Measurements from ENCODE around the gene ROR2.

The ROR2 gene

DNA sequence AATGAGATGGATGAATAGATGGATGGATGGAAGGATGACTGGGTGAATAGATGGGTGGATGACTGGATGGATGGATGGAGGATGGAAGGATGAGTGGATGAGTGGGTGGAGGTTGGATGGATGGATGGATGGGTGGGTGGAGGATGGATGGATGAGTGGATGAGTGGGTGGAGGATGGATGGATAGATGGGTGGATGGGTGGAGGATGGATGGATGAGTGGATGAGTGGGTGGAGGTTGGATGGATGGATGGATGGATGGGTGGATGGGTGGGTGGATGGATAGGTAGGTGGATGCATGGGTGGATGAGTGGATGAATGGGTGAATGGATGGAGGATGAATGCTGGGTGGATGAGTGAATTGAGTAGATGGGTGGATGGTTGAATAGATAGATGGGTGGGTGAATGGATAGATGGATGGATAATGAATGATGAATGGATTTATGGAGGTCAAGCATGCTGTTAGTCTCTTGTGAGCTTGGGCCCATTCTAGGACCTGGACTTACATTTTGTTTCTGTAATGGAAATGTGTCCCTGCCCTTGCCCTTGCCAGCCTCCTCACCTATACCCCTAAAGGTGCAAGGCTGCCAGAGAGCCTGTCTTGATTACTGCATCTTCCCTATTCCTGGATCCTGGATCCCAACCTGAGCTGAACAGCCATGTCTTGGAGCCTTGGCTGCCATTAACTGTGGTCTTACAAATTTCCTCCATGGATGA, 366.7 kb downstream of the ROR2 start (continued):
- TF ChIP-seq, protein P1, sequence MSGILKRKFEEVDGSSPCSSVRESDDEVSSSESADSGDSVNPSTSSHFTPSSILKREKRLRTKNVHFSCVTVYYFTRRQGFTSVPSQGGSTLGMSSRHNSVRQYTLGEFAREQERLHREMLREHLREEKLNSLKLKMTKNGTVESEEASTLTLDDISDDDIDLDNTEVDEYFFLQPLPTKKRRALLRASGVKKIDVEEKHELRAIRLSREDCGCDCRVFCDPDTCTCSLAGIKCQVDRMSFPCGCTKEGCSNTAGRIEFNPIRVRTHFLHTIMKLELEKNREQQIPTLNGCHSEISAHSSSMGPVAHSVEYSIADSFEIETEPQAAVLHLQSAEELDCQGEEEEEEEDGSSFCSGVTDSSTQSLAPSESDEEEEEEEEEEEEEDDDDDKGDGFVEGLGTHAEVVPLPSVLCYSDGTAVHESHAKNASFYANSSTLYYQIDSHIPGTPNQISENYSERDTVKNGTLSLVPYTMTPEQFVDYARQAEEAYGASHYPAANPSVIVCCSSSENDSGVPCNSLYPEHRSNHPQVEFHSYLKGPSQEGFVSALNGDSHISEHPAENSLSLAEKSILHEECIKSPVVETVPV (CRISPR knock-in tag; IDR thresholded peaks at IDR 0.05): no peak
- TF ChIP-seq ZNF70 (CRISPR knock-in tag; IDR thresholded peaks at IDR 0.05): no peak

DNA sequence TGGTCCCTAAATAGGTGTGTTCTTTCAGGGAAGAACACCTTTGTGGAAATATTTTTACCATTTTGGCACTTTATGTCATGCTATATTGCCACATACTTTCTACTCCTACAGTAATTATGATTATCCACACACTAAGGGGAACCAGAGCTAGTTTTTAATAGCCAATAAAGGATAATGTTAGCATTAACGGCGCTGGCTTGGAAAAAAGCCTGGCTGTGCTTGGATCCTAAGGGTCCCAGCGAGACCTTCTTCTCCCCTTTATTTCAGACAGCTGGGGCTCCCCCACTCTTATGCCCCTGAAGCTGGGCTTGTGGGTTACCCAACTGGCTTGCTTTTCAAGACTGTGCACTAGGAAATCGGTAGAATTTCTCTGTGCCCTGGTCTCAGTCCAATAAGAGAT, 367.8 kb downstream of the ROR2 start:
- TF ChIP-seq CSDC2 (CRISPR knock-in tag; IDR thresholded peaks at IDR 0.05) (no peak), ARNTL (CRISPR knock-in tag; IDR thresholded peaks at IDR 0.05; ENCODE audit: borderline replicate concordance, low read depth) (no peak), RARB (CRISPR knock-in tag; IDR thresholded peaks at IDR 0.05) (no peak), ZNF8 (CRISPR knock-in tag; IDR thresholded peaks at IDR 0.05) (no peak), OSR1 (CRISPR knock-in tag; IDR thresholded peaks at IDR 0.05) (no peak), ESRRG (CRISPR knock-in tag; IDR thresholded peaks at IDR 0.05) (no peak)
- TF ChIP-seq, protein P2, sequence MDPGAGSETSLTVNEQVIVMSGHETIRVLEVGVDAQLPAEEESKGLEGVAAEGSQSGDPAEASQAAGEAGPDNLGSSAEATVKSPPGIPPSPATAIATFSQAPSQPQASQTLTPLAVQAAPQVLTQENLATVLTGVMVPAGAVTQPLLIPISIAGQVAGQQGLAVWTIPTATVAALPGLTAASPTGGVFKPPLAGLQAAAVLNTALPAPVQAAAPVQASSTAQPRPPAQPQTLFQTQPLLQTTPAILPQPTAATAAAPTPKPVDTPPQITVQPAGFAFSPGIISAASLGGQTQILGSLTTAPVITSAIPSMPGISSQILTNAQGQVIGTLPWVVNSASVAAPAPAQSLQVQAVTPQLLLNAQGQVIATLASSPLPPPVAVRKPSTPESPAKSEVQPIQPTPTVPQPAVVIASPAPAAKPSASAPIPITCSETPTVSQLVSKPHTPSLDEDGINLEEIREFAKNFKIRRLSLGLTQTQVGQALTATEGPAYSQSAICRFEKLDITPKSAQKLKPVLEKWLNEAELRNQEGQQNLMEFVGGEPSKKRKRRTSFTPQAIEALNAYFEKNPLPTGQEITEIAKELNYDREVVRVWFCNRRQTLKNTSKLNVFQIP (CRISPR knock-in tag; IDR thresholded peaks at IDR 0.05; ENCODE audit: borderline replicate concordance, low read depth): no peak
- no peak for ATAC-seq

DNA sequence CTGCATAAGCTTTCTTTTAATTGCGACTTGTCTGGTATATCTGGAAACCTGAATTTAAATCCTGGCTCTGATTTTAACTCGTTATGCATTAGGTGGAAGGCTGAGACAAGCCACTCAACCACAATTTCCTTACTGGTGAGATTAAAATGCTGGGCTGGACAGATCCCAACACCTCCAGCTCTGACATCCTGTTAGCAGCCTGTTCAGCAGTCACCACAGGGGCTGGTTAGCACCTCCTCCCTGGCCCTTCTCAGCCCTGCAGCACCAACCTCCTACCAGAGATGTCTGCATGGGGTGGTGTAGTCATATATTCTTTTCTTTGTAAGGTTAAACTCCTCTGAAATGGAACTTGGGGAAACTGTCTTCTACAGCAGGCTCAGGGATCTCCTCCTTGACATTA, 369.9 kb downstream of the ROR2 start:
- TF ChIP-seq ZNF565 (CRISPR knock-in tag; conservative IDR thresholded peaks at IDR 0.05; ENCODE audit: low read depth): no peak
- TF ChIP-seq, protein P2 (CRISPR knock-in tag; IDR thresholded peaks at IDR 0.05; ENCODE audit: borderline replicate concordance, low read depth): no peak
- TF ChIP-seq, protein P3, sequence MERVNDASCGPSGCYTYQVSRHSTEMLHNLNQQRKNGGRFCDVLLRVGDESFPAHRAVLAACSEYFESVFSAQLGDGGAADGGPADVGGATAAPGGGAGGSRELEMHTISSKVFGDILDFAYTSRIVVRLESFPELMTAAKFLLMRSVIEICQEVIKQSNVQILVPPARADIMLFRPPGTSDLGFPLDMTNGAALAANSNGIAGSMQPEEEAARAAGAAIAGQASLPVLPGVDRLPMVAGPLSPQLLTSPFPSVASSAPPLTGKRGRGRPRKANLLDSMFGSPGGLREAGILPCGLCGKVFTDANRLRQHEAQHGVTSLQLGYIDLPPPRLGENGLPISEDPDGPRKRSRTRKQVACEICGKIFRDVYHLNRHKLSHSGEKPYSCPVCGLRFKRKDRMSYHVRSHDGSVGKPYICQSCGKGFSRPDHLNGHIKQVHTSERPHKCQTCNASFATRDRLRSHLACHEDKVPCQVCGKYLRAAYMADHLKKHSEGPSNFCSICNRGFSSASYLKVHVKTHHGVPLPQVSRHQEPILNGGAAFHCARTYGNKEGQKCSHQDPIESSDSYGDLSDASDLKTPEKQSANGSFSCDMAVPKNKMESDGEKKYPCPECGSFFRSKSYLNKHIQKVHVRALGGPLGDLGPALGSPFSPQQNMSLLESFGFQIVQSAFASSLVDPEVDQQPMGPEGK (CRISPR knock-in tag; IDR thresholded peaks at IDR 0.05; ENCODE audit: borderline replicate concordance): no peak
- no peak for TF ChIP-seq ESRRG (CRISPR knock-in tag; IDR thresholded peaks at IDR 0.05)
- TF ChIP-seq, protein P4, sequence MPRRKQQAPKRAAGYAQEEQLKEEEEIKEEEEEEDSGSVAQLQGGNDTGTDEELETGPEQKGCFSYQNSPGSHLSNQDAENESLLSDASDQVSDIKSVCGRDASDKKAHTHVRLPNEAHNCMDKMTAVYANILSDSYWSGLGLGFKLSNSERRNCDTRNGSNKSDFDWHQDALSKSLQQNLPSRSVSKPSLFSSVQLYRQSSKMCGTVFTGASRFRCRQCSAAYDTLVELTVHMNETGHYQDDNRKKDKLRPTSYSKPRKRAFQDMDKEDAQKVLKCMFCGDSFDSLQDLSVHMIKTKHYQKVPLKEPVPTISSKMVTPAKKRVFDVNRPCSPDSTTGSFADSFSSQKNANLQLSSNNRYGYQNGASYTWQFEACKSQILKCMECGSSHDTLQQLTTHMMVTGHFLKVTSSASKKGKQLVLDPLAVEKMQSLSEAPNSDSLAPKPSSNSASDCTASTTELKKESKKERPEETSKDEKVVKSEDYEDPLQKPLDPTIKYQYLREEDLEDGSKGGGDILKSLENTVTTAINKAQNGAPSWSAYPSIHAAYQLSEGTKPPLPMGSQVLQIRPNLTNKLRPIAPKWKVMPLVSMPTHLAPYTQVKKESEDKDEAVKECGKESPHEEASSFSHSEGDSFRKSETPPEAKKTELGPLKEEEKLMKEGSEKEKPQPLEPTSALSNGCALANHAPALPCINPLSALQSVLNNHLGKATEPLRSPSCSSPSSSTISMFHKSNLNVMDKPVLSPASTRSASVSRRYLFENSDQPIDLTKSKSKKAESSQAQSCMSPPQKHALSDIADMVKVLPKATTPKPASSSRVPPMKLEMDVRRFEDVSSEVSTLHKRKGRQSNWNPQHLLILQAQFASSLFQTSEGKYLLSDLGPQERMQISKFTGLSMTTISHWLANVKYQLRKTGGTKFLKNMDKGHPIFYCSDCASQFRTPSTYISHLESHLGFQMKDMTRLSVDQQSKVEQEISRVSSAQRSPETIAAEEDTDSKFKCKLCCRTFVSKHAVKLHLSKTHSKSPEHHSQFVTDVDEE (CRISPR knock-in tag; IDR thresholded peaks at IDR 0.05): no peak
- no peak for TF ChIP-seq OSR1 (CRISPR knock-in tag; IDR thresholded peaks at IDR 0.05)
- TF ChIP-seq, protein P5, sequence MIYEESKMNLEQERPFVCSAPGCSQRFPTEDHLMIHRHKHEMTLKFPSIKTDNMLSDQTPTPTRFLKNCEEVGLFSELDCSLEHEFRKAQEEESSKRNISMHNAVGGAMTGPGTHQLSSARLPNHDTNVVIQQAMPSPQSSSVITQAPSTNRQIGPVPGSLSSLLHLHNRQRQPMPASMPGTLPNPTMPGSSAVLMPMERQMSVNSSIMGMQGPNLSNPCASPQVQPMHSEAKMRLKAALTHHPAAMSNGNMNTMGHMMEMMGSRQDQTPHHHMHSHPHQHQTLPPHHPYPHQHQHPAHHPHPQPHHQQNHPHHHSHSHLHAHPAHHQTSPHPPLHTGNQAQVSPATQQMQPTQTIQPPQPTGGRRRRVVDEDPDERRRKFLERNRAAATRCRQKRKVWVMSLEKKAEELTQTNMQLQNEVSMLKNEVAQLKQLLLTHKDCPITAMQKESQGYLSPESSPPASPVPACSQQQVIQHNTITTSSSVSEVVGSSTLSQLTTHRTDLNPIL (CRISPR knock-in tag; IDR thresholded peaks at IDR 0.05; ENCODE audit: low read depth): no peak
- TF ChIP-seq CSDC2 (CRISPR knock-in tag; IDR thresholded peaks at IDR 0.05): no peak
- TF ChIP-seq TOX (CRISPR knock-in tag; IDR thresholded peaks at IDR 0.05; ENCODE audit: borderline replicate concordance): no peak
- TF ChIP-seq ZFP3 (CRISPR knock-in tag; IDR thresholded peaks at IDR 0.05): no peak
- no peak for TF ChIP-seq GLIS3 (CRISPR knock-in tag; IDR thresholded peaks at IDR 0.05)
- no peak for TF ChIP-seq ISL1 (CRISPR knock-in tag; IDR thresholded peaks at IDR 0.05)
- no peak for TF ChIP-seq SNAI2 (CRISPR knock-in tag; IDR thresholded peaks at IDR 0.05)
- TF ChIP-seq, protein P1 (CRISPR knock-in tag; IDR thresholded peaks at IDR 0.05): no peak
- TF ChIP-seq ARNTL (CRISPR knock-in tag; IDR thresholded peaks at IDR 0.05; ENCODE audit: borderline replicate concordance, low read depth): no peak
- ATAC-seq: no peak

Data from SK-N-SH treated with all-trans-retinoic acid at 6 μM for 48 hours (cell line).